ENCODE results near the gene HBS1L. TPM values are rescaled to one million over a fixed set of nuclear protein-coding genes. Genes with fewer than 3 reads are reported as not detected.

The HBS1L gene
- total RNA-seq, 5 donors from 2014 or later (not counting 1 experiment from before 2014, with no cell fraction given), result 51.4 to 112 (median 69.7) TPM

DNA sequence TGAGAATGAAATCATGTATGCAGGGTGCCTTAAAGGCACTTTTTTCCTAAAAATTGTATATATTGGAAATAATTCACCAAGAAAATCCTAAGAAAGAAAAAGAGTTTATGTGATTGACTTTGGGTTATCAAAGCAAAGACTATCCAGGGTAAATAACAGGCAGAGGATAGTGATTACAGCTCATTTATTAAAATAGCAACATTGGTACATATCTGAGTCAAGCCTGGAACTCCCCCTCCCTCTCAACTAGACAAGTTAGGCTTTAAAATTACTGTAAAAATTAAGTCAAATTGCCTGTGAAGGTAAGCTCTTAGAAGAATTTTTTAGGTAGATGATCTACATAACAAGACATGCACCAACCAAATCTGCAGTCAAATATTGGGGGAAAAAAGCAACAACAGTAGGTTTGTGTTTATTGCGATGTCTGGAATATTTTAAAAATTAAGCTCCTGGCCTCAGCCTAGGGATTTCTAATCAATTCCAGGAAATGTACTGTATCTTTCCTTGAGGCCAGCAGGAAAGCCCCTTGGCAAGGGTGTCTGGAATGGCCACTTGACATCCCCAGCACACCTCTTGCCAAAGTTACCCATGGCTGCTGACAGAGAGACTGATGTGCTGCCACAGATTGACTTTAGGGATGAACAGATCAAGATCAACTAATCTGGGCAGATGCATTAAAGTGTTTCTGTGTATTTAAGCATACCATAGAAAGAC is 31.2 kb upstream of the HBS1L start:
- Histone ChIP-seq H3K9me3 (no peaks in the 10 kb centered on the region), H3K27me3 (replicated peaks in 1 of 2; ENCODE audit: control insufficient read depth in 2 of 2, extremely low read depth in 1 of 2, insufficient read depth in 2 of 2, low read length in 1 of 2) (no peaks in the 10 kb centered on the region), H3K27ac (ENCODE audit: low read length) (peak overlapping the region; percentile 70), H3K4me3 (ENCODE audit: control insufficient read depth in 1 of 2, extremely low read depth in 1 of 2, low read length in 1 of 2) (peak overlapping the region in 1 of 2 donors; percentile 0), H3K4me1 (ENCODE audit: control insufficient read depth in 1 of 2, extremely low read depth in 1 of 2, insufficient read depth in 2 of 2, low read length in 2 of 2) (peaks cover 22 to 38% of the 10 kb centered on the region in 2 experiments), H3K36me3 (ENCODE audit: control insufficient read depth in 2 of 2, extremely low read depth in 1 of 2, insufficient read depth in 1 of 2, low read length in 1 of 2) (no peaks in the 10 kb centered on the region)
- CTCF ChIA-PET, result interaction anchor here (0.6 to 3.5 kb wide), 10 partner anchors 10 to 98 kb away, joined by 3 to 26 read pairs (median 4); partner anchors contain the start of gene HBS1L (in 1 of the 2)
- H3K9me3 Mint-ChIP-seq, result peaks cover 0 to 14% (median 8%) of the 10 kb centered on the region in 3 donors
- 100% methylated on average over 1 of the region's 1 CpG for WGBS (ENCODE audit: insufficient coverage)
- H3K4me1 Mint-ChIP-seq, result peaks cover 60 to 63% (median 61%) of the 10 kb centered on the region in 3 donors
- no peaks in the 10 kb centered on the region for H3K27me3 Mint-ChIP-seq
- peaks cover 6% of the 10 kb centered on the region for H3K36me3 Mint-ChIP-seq
- peak overlapping the region; percentile 57 to 76 (median 71) for H3K4me3 Mint-ChIP-seq
- ATAC-seq (replicated peaks in 1 of 4) (no peak), DNase-seq (peak in 1 of 35 experiments; percentile 26)
- POLR2A ChIA-PET, result interaction anchor here (0.5 to 3.2 kb wide), 9 partner anchors 17 to 326 kb away, joined by 3 to 16 read pairs (median 6); partner anchors contain the start of gene HBS1L (in 2 of the 2)
- peak overlapping the region; percentile 92 to 93 for H3K27ac Mint-ChIP-seq

DNA sequence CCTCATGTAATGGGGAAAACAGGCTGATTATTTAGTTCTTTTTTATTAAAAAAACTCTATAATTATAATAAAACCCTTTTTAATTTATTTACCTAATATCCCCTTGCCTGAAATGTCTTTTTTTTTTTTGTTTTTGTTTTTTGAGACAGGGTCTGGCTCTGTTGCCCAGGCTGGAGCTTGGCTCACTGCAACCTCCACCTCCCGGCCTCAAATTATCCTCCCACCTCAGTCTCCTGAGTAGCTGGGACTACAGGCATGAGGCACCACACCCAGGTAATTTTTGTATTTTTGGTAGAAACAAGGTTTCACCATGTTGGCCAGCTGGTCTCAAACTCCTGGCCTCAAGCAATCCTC is 30.3 kb upstream of the HBS1L start:
- Mint-ChIP-seq H3K4me3 (no peak overlapping the region), H3K36me3 (peaks cover 6% of the 10 kb centered on the region), H3K4me1 (peaks cover 51 to 53% (median 52%) of the 10 kb centered on the region in 3 donors), H3K27ac (no peak overlapping the region), H3K27me3 (no peaks in the 10 kb centered on the region), H3K9me3 (peaks cover 0 to 17% (median 8%) of the 10 kb centered on the region in 3 donors)
- Histone ChIP-seq H3K27me3 (replicated peaks in 1 of 2; ENCODE audit: control insufficient read depth in 2 of 2, extremely low read depth in 1 of 2, insufficient read depth in 2 of 2, low read length in 1 of 2) (no peaks in the 10 kb centered on the region), H3K36me3 (ENCODE audit: control insufficient read depth in 2 of 2, extremely low read depth in 1 of 2, insufficient read depth in 1 of 2, low read length in 1 of 2) (no peaks in the 10 kb centered on the region), H3K4me1 (ENCODE audit: control insufficient read depth in 1 of 2, extremely low read depth in 1 of 2, insufficient read depth in 2 of 2, low read length in 2 of 2) (peaks cover 21 to 37% of the 10 kb centered on the region in 2 experiments), H3K4me3 (ENCODE audit: control insufficient read depth in 1 of 2, extremely low read depth in 1 of 2, low read length in 1 of 2) (no peak overlapping the region), H3K27ac (ENCODE audit: low read length) (no peak overlapping the region), H3K9me3 (no peaks in the 10 kb centered on the region)
- POLR2A ChIA-PET, result no interaction called here
- DNase-seq (no peak), ATAC-seq (replicated peaks in 1 of 4) (no peak)
- CTCF ChIA-PET, result interaction anchor here (0.5 to 3.5 kb wide), 5 partner anchors 8 to 1091 kb away, joined by 3 to 10 read pairs (median 4); no protein-coding TSS in a partner anchor
- no CpG with 5 or more reads among the region's 1 CpG for WGBS (ENCODE audit: insufficient coverage)

DNA sequence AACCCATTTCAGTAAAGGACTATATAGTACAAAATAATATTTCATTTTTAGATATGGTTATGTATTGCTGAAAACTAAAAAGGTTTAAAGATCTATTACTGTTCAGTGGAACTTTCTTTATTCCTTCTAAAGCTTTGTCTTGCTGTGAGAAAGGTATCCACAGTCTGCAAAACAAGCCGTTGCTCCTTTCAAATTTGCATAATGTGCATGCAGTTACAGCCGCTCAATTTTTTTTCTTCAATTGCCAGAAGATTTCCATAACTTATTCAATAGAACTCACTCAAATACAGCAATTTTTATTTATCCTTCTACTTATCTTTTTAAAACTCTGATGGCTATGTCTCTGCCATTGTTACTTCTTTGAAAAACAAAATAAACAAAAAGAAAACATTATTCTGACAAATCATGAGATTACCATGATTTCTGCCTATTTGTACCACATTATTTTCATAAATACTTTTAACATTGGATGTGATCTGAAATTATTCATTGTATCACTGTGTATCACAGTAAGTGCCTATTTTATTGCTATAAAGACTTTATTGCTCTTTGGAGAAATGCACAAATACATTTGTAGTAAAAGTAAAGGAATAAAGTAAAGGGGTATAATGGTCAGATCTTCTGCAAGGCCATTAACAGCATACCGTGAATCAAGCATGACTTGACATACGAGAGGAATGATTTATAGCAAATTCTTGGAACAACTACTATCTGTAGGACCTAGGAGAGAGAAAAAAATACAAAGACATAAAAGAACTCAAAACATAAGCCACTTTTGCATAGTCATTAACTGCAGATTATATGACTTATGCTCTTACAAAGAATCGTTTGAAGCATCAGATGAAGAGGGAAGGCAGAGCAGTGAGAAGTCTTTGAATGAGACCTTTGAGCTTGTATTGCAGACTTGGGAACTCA is 29.6 kb upstream of the HBS1L start:
- WGBS (ENCODE audit: insufficient coverage), result 45% methylated on average over 2 of the region's 5 CpGs
- ChIA-PET CTCF (interaction anchor here in 1 of 2 donors (0.5 to 3.5 kb wide), 3 partner anchors 8 to 262 kb away, joined by 3 to 10 read pairs (median 4); no protein-coding TSS in a partner anchor), POLR2A (interaction anchor here in 1 of 2 donors (0.7 kb wide), 1 partner anchor 13 kb away, joined by 3 read pairs; no protein-coding TSS in a partner anchor)
- DNase-seq (no peak), ATAC-seq (replicated peaks in 1 of 4) (no peak)
- peaks cover 47% of the 10 kb centered on the region in 3 donors for H3K4me1 Mint-ChIP-seq
- H3K27me3 Mint-ChIP-seq, result no peaks in the 10 kb centered on the region
- no peak overlapping the region for H3K4me3 Mint-ChIP-seq
- no peak overlapping the region for H3K4me3 ChIP-seq (ENCODE audit: control insufficient read depth in 1 of 2, extremely low read depth in 1 of 2, low read length in 1 of 2)
- no peaks in the 10 kb centered on the region for H3K27me3 ChIP-seq (replicated peaks in 1 of 2; ENCODE audit: control insufficient read depth in 2 of 2, extremely low read depth in 1 of 2, insufficient read depth in 2 of 2, low read length in 1 of 2)
- peaks cover 6% of the 10 kb centered on the region for H3K36me3 Mint-ChIP-seq
- peaks cover 18 to 34% of the 10 kb centered on the region in 2 experiments for H3K4me1 ChIP-seq (ENCODE audit: control insufficient read depth in 1 of 2, extremely low read depth in 1 of 2, insufficient read depth in 2 of 2, low read length in 2 of 2)
- H3K36me3 ChIP-seq (ENCODE audit: control insufficient read depth in 2 of 2, extremely low read depth in 1 of 2, insufficient read depth in 1 of 2, low read length in 1 of 2), result no peaks in the 10 kb centered on the region
- no peak overlapping the region for H3K27ac ChIP-seq (ENCODE audit: low read length)
- no peaks in the 10 kb centered on the region for H3K9me3 ChIP-seq
- peaks cover 0 to 17% (median 8%) of the 10 kb centered on the region in 3 donors for H3K9me3 Mint-ChIP-seq
- peak overlapping the region; percentile 41 to 65 for H3K27ac Mint-ChIP-seq

DNA sequence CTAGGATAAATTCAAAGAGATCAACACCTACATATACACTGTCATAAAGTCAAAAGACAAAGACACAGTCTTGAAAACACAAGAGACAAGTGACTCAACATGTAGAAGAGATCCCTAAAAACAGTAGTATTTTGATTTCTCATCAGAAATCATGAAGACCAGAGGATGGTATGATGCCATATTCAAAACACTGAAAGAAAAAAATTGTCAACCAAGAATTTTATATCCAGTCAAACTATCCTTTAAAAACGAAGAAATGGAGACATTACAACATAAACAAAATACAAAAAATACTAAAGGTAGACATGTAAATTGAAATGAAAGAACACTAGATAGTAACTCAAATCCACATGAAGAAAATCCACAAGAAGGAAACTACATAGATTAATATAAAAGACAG is 27.3 kb upstream of the HBS1L start:
- ChIA-PET POLR2A (no interaction called here), CTCF (no interaction called here)
- WGBS (ENCODE audit: insufficient coverage), result no CpG with 5 or more reads among the region's 1 CpG

DNA sequence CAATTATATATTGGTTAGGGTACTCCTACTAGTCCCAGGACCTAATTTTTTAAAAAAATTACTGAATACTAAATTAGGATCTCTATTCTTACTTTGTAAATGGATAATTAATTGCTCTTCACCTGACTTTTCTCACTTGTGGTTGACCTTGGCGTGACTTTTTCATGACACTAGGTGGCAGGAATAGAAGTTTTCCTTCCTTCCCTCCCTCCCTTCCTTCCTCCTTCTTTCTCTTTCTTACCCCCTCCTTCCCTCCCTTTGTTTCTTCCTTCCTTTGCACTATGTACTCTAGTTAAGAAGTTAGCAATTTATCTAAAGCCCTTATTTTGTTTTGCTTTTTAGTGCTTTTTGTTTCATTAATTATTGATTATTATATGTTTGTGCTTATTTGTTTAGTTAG is 20.4 kb upstream of the HBS1L start:
- WGBS (ENCODE audit: insufficient coverage), result no CpG with 5 or more reads among the region's 1 CpG
- POLR2A ChIA-PET, result no interaction called here
- H3K9me3 ChIP-seq, result no peaks in the 10 kb centered on the region

More for the DNA sequence above, 27.3 kb upstream of the HBS1L start:
- Histone ChIP-seq H3K4me3 (ENCODE audit: control insufficient read depth in 1 of 2, extremely low read depth in 1 of 2, low read length in 1 of 2) (no peak overlapping the region), H3K27me3 (replicated peaks in 1 of 2; ENCODE audit: control insufficient read depth in 2 of 2, extremely low read depth in 1 of 2, insufficient read depth in 2 of 2, low read length in 1 of 2) (no peaks in the 10 kb centered on the region), H3K27ac (ENCODE audit: low read length) (no peak overlapping the region), H3K36me3 (ENCODE audit: control insufficient read depth in 2 of 2, extremely low read depth in 1 of 2, insufficient read depth in 1 of 2, low read length in 1 of 2) (no peaks in the 10 kb centered on the region), H3K4me1 (ENCODE audit: control insufficient read depth in 1 of 2, extremely low read depth in 1 of 2, insufficient read depth in 2 of 2, low read length in 2 of 2) (peaks cover 3 to 14% of the 10 kb centered on the region in 2 experiments), H3K9me3 (no peaks in the 10 kb centered on the region)
- no peaks in the 10 kb centered on the region for H3K27me3 Mint-ChIP-seq
- H3K9me3 Mint-ChIP-seq, result peaks cover 0 to 17% (median 8%) of the 10 kb centered on the region in 3 donors
- no peak for DNase-seq
- no peak overlapping the region for H3K4me3 Mint-ChIP-seq
- H3K36me3 Mint-ChIP-seq, result peaks cover 6% of the 10 kb centered on the region
- peaks cover 24 to 25% (median 24%) of the 10 kb centered on the region in 3 donors for H3K4me1 Mint-ChIP-seq
- no peak overlapping the region for H3K27ac Mint-ChIP-seq
- ATAC-seq (replicated peaks in 1 of 4), result no peak

More for the DNA sequence above, 20.4 kb upstream of the HBS1L start:
- no peak for DNase-seq
- no peak overlapping the region for H3K27ac ChIP-seq (ENCODE audit: low read length)
- no peaks in the 10 kb centered on the region for H3K9me3 Mint-ChIP-seq
- H3K4me1 Mint-ChIP-seq, result peaks cover 11 to 23% (median 15%) of the 10 kb centered on the region in 3 donors
- peaks cover 0 to 5% of the 10 kb centered on the region in 2 experiments for H3K4me1 ChIP-seq (ENCODE audit: control insufficient read depth in 1 of 2, extremely low read depth in 1 of 2, insufficient read depth in 2 of 2, low read length in 2 of 2)
- no peaks in the 10 kb centered on the region for H3K36me3 Mint-ChIP-seq
- CTCF ChIA-PET, result interaction anchor here (1.1 to 2.6 kb wide), 3 partner anchors 11 to 20 kb away, joined by 3 to 10 read pairs (median 4); no protein-coding TSS in a partner anchor
- H3K4me3 ChIP-seq (ENCODE audit: control insufficient read depth in 1 of 2, extremely low read depth in 1 of 2, low read length in 1 of 2), result no peak overlapping the region
- no peak overlapping the region for H3K4me3 Mint-ChIP-seq
- no peaks in the 10 kb centered on the region for H3K36me3 ChIP-seq (ENCODE audit: control insufficient read depth in 2 of 2, extremely low read depth in 1 of 2, insufficient read depth in 1 of 2, low read length in 1 of 2)
- no peak for ATAC-seq (replicated peaks in 1 of 4)
- H3K27me3 ChIP-seq (replicated peaks in 1 of 2; ENCODE audit: control insufficient read depth in 2 of 2, extremely low read depth in 1 of 2, insufficient read depth in 2 of 2, low read length in 1 of 2), result no peaks in the 10 kb centered on the region
- H3K27me3 Mint-ChIP-seq, result no peaks in the 10 kb centered on the region
- no peak overlapping the region for H3K27ac Mint-ChIP-seq

All from T-cell (primary cell).